MM.1S (cell line): ENCODE results near the gene TPR.

ENCODE experiments used
- CTCF ChIP-seq: fragments of 300-600 bp; sonication (generic); IDR thresholded peaks from 2 replicates; pipeline ENCODE4 v1.5.1; 2016; ENCODE audit warnings: antibody characterized with exemption, low read length, mixed read lengths
- EZH2 ChIP-seq: fragments of 300-600 bp; sonication (generic); optimal IDR thresholded peaks from 2 replicates; pipeline ENCODE3; 2017; ENCODE audit warnings: low read depth, mild to moderate bottlenecking, antibody characterized with exemption, low read length, mixed read lengths
- EZH2phosphoT487 ChIP-seq: fragments of 300-600 bp; sonication (generic); IDR thresholded peaks from 2 replicates; pipeline ENCODE4 v1.6.1; 2018; ENCODE audit warnings: antibody characterized with exemption, low read length

- TF ChIP-seq EZH2, result no peak
- no peak for TF ChIP-seq CTCF
- no peak for TF ChIP-seq EZH2phosphoT487
Observed at GRCh38 chr1:186421446-186421845, 46.4 kb upstream of the TPR start.
